HS-5 (cell line): Measurements from ENCODE around the gene RNF220.
"Not testable (repeated sequence)": the region's sequence is repeated elsewhere in the genome, so short reads cannot be mapped to it uniquely, and the experiment has no call there.

Experiments
- DNase-seq: peaks from one replicate; pipeline ENCODE4 v3.0.0-alpha.2; 2012; ENCODE audit warnings: low read depth

Gene RNF220

DNA sequence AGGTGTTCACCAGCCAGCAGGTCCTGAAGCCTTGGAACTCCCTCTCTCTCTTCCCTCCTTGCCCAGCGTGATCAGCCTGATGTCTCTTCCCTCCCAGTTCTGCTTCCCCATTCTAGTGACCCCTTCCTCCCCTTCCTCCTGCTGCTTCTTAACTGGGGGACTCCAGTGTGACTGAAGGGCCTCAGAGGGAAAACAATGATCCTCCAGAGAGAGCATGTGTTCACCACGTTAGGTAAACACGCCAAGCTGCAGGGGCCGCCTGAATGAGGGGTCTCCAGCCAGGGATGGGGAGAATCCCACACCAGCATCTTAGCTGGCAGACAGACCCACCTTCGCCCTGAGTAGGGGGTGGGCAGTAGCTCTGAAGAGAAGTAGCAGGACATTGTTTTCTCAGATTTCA, 144.5 kb downstream of the RNF220 start:
- no peak for DNase-seq

DNA sequence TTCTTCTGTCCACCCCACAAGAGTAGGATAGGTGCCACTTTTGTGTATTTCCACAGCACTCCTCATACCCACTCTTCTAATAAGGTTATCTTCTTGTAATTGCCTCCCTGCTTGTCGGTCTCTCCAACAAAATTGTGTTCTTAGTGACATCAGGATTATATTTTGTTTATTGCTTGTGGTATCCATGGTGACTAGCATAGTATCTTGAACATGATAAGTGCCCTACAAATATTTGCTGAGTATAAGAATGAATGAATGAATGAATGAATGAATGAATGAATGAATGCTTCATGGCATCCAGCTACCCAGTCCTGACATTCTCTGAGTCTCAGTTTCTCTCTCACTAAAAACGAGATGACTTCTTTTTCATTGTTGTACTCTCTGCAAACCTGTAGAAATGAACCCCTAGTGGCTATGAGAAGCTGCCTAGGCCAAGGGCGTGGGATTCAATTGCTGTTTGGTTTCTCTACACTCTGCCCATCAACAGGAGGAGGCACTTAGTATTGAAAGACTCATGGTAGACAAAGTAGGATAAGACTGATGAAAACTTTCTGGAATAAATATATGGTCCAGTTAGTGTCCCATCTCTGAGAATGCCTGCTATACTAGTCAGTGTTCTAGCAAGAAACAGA, 148.2 kb downstream of the RNF220 start:
- no peak for DNase-seq

DNA sequence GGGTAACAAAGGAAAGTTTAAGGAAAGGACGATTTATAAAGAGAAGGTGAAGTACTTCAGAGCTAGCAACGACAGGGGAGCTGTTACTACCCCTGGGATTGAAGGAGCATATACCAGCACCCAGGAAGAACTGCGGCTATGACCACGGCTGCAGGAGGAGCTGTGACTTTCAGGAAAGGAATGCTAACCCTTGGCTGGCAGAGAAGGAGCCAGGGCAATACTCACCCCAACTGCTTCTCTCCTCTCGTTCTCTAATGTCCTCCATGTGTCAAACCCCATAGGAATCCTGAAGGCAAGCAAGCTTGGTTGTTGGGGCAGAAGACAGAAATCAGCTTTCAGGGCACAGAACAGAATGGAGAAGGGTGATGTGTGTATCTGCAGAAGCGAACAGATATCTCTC, 148.7 kb downstream of the RNF220 start:
- DNase-seq, result peak; percentile 50

DNA sequence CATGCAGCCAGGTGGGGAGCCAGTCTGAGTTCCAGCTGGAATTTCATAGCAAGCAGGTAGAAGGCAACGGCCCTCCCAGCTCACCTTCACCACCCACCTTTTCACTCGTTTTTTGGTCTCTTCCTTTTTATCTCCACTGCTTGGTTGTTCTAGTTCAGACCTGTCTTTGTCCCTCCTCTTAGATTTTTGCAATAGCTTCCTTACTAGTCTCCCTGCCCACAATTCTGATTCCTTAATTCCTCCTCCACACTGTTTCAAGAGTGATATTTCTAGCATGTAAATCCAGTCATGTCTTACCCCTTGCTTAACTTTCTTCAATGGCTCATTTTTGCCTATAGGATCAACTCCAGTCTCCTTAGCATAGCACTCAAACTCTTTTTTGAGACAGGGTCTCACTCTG, 149.7 kb downstream of the RNF220 start:
- DNase-seq, result no peak

DNA sequence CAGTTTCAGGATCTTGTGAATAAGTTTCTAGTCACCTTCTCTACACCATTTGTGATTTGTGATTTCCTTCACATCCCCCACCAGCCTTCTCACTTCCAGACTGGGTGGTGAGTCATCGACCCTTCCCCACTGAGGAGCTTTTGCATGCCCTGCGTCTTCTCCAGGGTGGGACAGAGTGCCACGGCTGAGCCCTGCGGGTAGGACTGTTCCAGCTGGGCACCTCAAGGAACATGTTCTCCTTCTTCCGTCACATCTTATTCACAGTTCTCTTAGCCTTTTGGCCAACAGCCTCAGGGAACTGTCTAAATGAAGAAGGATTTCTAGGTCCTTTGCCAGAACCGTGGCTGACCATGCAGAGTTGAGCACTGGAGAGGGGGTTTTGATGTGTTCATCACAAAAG, 152.7 kb downstream of the RNF220 start:
- DNase-seq, result no peak

DNA sequence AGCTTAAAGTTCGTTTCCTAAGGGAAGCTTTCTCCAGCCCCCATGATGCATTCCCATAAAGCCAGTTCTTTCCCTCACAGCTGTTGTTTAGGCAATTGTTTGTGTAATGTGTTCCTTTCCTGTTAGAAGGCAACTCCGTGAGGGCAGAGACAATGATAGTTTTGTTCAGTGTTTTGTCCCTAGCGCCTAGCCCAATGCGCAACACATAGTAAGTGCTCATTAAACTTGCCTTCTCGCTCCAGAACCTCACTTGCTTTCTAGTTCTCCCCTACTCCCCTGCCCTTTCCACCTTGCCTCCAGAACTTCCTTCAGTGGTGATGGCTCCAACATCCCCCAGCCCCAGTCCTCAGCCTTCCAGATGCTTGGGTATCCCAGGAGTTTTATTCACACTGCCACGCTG, 153.8 kb downstream of the RNF220 start:
- no peak for DNase-seq

DNA sequence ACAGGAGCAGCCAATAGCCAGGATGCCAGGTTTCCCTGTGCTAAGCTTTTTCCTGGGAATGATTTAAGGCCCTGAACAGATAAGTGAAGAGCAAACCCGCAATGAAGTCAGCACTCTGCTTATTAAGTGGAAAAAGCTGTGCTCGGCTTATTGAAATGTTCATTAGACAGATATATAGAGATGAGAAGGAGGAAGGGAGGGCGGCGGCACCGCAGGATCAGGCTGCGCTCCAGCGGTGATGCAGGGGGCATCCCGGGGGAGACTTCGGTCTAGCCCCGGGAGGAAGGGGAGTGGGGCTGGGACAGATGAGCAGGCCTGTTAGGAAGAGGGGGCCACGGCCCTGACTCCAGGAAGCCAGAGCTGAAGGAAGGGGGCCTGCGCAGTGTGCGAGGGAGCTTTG, 154.3 kb downstream of the RNF220 start:
- no peak for DNase-seq

DNA sequence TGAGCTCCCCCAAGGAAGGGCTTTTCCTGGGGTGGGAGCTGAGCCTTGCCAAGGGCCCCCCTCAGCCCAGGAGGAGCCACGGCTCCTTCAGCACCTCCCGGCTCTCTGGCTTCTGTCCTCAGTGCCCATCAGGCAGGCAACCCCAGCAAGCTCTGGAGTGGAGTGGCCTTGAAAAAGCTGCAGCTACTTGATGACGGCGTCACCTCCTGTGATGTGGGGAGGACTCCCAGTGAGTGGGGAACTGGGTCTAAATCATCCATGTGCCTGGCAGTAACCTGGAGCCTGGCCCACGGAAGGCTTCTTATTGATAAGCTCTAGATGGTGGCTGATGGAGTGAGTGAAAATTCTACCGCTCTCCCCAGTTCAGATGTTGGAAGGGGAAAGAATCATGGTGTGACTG, 154.9 kb downstream of the RNF220 start:
- no peak for DNase-seq

DNA sequence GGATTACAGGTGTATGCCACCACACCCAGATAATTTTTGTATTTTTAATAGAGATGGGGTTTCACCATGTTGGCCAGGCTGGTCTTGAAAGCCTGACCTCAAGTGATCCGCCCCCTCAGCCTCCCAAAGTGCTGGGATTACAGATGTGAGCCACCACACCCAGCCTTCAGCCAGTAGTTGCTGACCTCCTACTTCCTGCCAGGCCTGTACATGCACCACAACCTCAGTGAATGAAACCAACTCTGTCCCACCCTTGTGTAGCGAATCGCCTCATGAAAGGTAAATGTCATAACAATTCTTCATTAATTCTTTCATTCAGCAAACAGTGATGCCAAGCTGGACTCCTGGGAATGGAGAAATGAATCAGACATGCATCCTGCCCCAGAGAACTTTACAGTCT, 155.6 kb downstream of the RNF220 start:
- DNase-seq, result not testable (repeated sequence)

DNA sequence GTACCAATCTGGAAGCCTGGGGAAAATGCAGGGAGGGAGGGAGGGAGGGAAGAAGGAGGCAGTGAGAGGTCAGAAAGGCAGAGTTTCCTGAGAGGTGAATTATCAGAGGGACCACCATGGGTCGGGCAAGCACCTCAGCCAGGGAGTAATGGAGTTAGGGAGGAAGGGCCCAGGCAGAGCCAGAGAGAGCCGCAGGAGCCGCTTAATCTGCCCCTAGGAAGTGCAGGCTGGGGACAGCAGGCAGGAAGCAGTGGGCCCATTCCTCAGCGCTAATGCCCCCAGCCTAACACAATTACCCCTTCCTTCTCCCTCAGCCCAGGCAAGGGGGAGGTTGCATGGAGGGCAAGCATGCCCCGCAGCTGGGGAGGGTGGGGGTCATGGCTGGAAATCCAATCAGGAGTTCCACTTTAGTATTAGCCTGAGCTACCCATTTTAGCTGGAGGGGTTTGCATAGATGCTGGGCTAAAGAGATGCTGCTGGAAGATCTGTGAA, 160.2 kb downstream of the RNF220 start:
- no peak for DNase-seq

DNA sequence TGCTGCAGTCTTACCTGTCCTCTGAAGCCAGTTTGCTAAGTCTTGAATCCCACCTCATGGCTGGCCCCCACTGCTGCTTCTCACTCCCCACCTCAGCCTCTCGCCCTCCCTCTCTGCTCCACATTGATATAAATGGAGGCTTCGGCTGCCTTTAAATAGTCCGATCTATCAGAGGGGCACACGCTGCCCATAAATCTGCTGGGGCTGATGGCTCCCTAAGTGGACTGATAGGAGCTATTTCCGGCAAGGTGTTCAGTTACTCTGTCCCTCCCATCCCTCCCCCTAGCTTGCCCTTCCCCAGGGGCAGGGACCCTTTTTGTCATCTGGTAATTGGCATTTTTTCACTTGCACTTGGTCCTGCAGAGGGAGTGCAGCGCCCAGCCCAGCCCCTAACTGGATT, 160.8 kb downstream of the RNF220 start:
- DNase-seq, result no peak

DNA sequence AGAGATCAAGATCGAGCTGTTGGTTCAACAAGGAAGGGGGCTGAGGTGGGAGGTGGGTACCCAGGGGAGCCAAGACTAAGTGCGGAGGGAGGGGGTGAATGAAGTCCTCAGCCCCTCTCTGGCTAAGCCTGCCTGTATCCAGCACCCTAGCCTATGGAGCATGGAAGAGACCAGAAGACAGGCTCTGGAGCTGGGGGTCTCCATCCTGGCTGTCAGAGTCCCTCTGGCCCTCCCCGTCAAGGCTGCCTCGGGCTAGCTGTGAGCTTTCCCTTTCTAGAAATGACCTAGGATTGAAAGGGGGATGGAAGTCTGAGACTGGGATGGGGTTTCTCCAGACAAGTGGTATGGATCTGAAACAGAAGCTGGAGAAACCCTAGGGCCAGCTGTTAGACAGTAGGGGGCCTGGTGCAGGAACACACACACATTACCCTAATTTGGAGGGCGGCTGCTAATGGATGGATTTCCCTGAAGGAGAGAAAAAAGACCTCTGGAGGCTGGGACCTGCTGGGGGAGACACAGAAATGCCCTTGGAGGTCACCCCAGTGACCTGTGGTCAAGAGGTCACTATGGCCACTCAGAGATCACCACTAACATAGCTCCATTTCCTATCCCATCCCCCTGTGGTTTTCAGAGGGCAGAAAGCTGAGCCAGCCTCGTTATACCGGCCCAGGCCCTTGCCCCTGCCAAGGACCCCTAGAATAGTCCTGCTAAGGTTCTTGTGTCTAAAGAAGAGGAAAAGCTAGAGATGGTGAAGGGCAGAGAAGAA, 161.4 kb downstream of the RNF220 start:
- no peak for DNase-seq

DNA sequence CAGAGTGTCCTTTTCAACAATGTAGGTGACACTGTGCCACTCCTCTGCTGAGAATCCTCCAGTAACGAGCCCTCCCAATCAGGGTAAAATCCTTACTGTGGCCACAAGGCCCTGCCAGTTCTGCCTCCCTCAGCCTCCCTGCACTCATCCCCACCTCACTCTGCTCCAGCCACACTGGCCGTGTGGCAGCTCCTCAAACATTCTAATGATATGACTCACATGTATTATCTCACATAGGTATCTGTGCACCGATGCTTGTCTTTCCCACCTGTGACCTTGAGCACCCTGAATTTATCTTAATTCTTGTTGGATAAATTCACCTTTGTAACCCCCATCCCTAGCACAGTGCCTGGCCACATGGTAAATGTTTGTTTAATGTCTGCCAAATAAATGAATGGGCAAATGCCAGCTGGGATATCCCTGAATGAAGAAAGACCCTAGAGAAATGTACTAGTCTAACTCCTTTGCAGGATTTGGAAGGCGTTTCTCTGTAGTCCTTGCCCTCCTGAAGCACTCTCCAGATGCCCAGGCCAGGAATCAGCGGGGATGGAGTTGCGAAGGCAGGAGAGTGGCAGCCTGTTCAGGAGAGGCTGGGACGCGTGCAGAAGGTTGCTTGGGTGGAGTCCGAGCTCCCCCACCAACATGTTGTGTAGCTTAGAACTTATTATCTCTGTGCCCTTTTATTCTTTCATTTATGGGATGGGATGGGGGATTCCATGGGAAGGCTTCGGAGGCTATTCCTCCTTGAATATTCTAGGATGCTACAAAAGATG, 163.3 kb downstream of the RNF220 start:
- no peak for DNase-seq

DNA sequence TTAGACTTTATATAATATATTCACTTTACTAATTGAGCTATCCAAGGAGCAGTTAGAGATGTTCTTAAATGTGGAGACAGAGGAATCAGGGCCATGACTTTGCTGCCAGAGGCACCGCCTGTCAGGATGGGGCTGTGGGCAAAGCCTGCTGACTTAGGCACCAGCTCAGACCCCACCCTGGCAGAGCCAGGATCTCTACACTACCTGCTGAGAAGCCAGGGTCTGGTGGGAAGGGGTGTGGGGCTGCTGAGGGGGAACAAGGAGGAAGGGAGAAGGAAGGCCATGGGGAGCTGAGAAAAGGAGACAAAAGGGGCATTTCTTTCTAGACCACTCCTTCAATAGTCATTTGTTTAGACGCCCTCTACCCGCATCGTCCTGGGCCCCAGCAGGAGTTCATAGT, 164.4 kb downstream of the RNF220 start:
- no peak for DNase-seq

DNA sequence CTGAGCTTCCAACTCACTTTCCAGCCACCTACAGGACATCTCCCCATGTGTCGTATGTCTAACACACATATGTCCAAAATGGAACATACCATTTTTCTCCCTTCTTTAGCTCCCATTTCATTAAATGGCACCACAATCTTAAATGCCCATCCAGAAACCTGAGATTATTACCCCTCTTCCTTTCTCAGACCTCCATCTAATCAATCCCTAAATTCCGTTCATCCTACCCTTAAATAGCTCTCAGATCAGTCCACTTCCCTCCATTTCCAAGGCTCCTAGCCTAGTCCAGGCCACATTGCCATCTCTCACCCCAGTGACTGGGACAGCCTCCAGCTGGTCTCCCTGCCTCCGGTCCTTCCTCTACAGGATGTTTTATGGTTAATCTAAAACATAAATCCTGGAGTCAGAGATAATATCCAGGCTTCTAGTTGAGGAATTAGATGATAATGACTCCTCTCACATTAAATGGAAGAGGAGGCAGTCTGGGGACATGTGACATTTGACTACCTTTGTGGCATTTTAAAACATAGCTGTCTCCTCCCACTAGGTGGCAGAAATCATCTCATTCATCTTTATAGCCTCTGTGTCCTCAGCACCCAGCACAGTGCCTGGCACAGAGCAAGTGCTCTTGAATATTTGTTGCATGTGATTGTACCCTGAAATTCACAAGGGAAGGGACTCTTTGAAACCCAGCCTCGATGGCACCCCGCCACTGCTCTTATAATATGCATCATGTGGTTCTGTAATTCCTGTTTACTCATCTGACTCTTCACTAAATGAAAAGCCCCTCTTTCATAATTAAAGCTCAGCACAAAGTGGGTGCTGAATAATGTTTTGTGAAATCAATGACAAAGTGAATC, 166.9 kb downstream of the RNF220 start:
- no peak for DNase-seq

DNA sequence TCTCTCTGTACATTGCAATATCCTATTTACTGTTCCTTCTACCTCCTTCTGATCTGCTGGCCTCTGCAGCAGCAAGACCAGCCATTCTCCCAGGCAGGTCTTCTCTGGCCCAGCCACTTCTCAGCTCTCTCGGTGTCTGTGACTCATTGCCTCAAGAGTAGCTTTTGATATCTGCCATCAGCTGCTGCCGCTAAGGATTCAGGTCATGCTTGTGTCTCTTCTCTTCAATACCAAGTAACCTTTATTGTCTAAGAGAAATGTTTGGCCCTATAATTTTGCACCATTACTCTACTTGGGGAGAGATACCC, 167.5 kb downstream of the RNF220 start:
- no peak for DNase-seq

DNA sequence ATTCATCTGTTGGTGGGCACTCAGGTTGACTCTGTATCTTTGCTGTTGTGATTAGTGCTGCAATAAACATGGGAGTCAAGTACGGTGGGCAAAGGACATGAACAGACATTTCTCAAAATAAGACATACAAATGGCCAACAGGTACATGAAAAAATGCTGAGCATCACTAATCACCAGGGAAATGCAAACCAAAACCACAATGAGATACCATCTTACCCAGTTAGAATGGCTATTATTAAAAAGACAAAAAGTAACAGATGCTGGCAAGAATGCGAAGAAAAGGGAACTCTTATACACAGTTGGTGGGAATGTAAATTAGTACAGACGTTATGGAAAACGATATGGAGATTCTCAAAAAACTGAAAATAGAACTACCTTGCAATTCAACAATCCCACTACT, 170.3 kb downstream of the RNF220 start:
- DNase-seq, result no peak

DNA sequence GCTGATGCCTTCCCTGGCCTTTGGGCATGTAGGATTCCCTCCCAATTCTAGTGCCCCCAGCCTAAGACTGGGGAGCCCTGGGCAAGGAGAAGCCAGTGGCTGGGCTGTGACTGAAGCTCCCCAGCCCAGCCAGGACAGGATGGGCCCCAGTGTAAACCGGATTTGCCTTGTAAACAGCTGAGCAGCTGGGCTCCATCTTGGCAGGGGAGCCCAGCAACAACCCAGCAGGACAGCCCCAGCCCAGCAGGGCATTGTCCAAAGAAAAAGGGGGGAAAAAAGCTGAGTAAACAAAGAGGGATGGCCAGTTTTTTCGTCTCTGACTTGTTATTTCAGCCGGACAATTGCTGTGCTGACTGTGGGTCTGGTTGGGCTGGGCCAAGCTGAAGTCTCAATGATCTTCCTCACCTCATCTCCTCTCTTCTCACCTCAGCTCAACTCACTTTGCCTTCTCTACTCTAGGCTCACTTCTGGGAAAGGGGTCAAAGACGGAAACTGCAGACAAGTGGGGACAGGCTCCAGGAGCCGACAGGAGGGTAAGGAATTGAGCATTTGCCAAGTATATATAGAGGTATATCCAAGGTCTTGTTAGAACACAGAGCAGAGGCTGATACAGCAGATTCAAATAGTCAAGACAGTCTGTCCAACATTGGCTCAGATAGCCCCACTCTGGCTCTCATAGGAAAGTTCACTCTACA, 171.5 kb downstream of the RNF220 start:
- DNase-seq, result no peak

DNA sequence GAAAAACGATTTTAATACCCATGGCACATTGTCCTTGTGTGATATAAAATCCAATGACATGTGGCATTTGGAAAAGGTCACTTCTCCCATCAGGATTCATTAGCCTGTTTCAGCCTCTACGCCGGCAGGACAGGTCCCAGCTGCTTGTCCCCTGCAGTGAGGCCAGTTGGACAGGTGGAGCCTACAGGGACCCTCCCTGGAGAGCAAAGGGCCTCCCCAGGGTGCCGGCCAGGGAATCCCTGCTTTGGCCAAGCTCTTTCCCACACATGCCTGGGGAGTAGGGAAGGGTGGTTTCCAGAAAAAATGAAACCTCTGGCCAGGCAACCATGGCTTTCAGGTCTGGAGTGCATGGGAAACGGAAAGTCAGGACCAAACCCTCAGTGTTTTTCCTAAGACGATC, 176.2 kb downstream of the RNF220 start:
- no peak for DNase-seq

DNA sequence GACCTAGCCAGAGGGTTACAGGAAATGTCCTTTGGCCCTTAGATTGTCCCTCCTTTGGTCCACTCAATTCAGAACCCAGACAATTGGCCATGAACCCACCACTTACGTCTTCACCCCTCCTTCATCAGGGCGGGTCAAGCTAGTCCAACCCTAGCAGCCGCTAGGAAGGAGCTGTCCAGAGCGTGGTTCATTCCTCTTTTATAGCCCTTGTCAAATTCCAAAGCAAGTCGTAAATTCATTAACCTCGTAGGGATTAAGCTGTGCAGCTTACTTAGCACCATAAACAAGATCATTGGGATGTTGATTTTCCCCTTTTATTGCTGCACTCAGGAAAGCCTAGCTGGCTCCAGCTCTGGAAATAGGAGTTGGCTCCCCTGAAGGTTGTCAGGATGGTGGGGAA, 179.1 kb downstream of the RNF220 start:
- DNase-seq, result no peak

DNA sequence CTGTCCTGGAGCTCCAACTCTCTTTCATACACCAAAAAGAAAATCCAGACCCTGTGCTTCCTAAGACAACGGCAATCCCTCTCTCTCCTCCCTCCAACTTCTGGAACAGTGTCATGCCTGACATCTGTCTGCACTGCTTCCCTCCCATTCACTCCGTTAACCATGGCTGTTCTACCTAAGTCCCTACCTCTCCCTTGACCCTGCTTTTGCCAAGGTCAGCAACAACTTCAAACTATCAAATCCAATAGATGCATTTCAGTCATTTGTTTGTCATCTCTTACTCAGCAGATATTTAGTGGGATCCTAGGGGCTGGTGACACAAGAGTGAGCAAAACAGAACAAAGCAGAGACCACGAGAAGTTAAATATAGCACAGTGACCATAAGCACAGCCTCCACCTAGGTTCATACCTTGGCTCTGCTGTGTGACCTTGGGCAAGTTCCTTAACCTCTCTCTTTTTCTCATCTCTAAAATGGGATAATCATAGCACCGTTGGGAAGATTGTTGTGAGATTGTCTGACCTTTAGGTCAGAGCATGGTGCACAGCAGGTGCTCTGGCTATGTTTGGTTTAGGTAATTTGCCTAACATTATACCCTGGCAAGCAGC, 180.4 kb downstream of the RNF220 start:
- no peak for DNase-seq
